Ishikawa (cell line): ENCODE results near the gene RPS27L.

Source experiments
- CEBPB ChIP-seq: IDR thresholded peaks from 2 replicates; pipeline ENCODE4 v1.6.1; 2012
- CREB1 ChIP-seq: IDR thresholded peaks from 2 replicates; pipeline ENCODE4 v1.6.1; 2012; ENCODE audit warnings: low read depth
- EGR1 ChIP-seq: IDR thresholded peaks from 2 replicates; pipeline ENCODE4 v1.6.1; 2012
- EP300 ChIP-seq: IDR thresholded peaks from 2 replicates; pipeline ENCODE4 v1.6.1; 2012; ENCODE audit warnings: borderline replicate concordance
- FOXM1 ChIP-seq: IDR thresholded peaks from 2 replicates; pipeline ENCODE4 v1.6.1; 2012; ENCODE audit warnings: low read depth, borderline replicate concordance
- NFIC ChIP-seq: IDR thresholded peaks from 2 replicates; pipeline ENCODE4 v1.6.1; 2012
- RAD21 ChIP-seq: IDR thresholded peaks from 2 replicates; pipeline ENCODE4 v1.6.1; 2012; ENCODE audit warnings: low read depth
- TAF1 ChIP-seq: IDR thresholded peaks from 2 replicates; pipeline ENCODE4 v1.6.1; 2012; ENCODE audit warnings: low read depth, mild to moderate bottlenecking
- TCF12 ChIP-seq: IDR thresholded peaks from 2 replicates; pipeline ENCODE4 v1.6.1; 2012; ENCODE audit warnings: low read depth
- TEAD4 ChIP-seq: IDR thresholded peaks from 2 replicates; pipeline ENCODE4 v1.6.1; 2012
- YY1 ChIP-seq: IDR thresholded peaks from 2 replicates; pipeline ENCODE4 v1.6.1; 2012; ENCODE audit warnings: low read depth
- ZBTB7A ChIP-seq: IDR thresholded peaks from 2 replicates; pipeline ENCODE4 v1.6.1; 2012; ENCODE audit warnings: low read depth
- TF ChIP-seq, protein P1 (sequence below): IDR thresholded peaks from 2 replicates; pipeline ENCODE4 v1.6.1; 2012
- TF ChIP-seq, protein P2 (sequence below): IDR thresholded peaks from 2 replicates; pipeline ENCODE4 v1.6.1; 2012; ENCODE audit warnings: low read depth, mild to moderate bottlenecking
- TF ChIP-seq, protein P3 (sequence below): IDR thresholded peaks from 2 replicates; pipeline ENCODE4 v1.6.1; 2012

The RPS27L gene

DNA sequence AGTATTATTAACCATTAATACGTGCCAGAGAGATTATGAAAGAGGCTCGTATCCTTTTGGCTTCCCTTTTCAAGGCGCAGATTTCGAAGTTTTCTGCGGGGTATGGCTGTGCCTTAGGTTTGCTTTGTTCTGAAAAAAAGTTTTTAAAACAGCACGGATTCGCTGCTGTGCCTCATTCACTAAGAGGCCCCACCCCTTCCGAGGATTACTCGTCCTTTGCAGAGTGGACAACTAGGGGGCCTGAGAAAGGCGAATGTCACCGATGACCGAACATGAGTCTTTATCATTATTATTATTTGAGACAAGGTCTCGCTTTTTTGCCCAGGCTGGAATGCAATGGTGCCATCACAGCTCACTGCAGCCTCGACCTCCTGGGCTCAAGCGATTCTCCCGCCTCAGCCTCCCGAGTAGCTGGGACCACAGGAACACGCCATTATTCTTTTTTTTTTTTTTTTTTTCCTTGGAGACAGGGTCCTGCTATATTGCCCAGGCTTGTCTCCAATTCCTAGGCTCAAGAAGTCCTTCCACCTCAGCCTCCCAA, 684 bp upstream of the RPS27L start:
- TF ChIP-seq RAD21 (no peak), NFIC (no peak), YY1 (no peak), CREB1 (no peak), EGR1 (no peak), EP300 (no peak)
- TF ChIP-seq, protein P1, sequence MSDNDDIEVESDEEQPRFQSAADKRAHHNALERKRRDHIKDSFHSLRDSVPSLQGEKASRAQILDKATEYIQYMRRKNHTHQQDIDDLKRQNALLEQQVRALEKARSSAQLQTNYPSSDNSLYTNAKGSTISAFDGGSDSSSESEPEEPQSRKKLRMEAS: 0 out of 2 replicates have a peak, but pooled peaks have one; percentile 18

DNA sequence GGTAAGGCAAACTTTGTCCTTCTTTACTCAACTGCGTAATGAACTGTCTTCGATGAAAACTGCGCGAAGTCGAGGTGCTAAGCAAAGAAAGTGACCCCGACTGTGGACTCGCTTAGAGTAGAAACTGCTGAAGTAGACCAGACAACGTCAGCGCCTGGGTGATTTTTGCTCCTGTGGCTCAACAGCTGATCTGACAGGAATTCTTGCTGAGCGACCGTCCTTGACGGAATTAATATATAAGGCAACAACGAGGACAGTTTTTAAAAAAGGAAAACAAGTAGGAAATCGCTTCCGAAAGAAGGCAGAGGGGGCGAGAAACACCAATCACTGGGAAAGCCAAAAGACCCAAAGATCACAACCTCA, 541 bp downstream of the RPS27L start:
- peak; percentile 36; the same call in 1 of the 2 replicates for TF ChIP-seq TEAD4
- no peak for TF ChIP-seq TAF1

DNA sequence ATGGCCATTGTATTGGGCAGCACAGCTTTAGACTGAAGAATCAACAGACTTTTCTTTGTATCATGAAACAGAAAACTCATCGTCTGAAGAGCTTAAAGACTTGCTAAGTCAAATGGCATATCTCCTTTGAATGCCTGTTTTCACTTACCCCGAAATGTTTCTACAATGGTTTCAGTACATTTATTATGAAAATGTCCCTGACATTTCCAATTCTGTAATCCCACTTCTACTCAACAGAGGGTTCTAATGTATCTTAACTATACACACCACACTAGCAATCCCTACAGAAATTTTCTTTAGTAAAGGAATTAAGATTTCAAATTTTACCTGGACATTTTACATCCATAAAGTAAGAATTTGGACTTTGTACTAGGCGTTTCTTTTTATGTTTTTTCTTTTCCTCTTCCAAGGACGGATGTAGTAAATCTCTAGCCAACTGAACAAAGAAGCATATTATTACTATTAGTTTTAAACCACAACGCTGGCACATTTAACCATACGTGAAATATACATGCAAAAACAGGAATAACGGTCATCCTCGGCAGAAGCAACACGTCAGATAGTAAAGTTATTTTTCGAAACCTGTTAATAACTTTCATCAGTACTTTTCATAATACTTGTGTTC, 1.1 kb downstream of the RPS27L start:
- TF ChIP-seq TAF1: no peak
- no peak for TF ChIP-seq CEBPB
- no peak for TF ChIP-seq YY1
- no peak for TF ChIP-seq EGR1
- no peak for TF ChIP-seq FOXM1
- no peak for TF ChIP-seq RAD21
- TF ChIP-seq NFIC: no peak
- no peak for TF ChIP-seq EP300
- TF ChIP-seq ZBTB7A: no peak

DNA sequence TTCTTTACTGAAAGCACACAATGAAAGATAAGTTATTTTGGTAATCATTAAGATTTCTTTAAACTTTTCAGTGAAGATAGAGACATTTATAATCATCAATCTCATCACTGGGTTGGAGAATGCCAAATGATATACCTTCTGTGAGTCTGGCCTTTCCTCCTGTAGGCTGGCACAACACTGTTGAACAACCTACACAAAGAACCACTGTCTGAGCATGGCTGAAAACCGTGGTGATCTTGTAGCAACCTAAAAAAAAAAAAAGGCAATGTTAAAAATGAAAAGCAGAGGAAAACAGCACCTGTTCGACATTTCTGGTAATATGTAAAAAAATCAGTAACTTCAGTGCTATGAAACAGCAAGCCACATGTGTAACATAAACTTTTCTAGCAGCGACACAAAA, 1.8 kb downstream of the RPS27L start:
- TF ChIP-seq TEAD4: no peak
- TF ChIP-seq, protein P2, sequence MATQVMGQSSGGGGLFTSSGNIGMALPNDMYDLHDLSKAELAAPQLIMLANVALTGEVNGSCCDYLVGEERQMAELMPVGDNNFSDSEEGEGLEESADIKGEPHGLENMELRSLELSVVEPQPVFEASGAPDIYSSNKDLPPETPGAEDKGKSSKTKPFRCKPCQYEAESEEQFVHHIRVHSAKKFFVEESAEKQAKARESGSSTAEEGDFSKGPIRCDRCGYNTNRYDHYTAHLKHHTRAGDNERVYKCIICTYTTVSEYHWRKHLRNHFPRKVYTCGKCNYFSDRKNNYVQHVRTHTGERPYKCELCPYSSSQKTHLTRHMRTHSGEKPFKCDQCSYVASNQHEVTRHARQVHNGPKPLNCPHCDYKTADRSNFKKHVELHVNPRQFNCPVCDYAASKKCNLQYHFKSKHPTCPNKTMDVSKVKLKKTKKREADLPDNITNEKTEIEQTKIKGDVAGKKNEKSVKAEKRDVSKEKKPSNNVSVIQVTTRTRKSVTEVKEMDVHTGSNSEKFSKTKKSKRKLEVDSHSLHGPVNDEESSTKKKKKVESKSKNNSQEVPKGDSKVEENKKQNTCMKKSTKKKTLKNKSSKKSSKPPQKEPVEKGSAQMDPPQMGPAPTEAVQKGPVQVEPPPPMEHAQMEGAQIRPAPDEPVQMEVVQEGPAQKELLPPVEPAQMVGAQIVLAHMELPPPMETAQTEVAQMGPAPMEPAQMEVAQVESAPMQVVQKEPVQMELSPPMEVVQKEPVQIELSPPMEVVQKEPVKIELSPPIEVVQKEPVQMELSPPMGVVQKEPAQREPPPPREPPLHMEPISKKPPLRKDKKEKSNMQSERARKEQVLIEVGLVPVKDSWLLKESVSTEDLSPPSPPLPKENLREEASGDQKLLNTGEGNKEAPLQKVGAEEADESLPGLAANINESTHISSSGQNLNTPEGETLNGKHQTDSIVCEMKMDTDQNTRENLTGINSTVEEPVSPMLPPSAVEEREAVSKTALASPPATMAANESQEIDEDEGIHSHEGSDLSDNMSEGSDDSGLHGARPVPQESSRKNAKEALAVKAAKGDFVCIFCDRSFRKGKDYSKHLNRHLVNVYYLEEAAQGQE: no peak
- no peak for TF ChIP-seq NFIC
- TF ChIP-seq, protein P1: no peak
- no peak for TF ChIP-seq TCF12
- no peak for TF ChIP-seq TAF1
- no peak for TF ChIP-seq FOXM1
- no peak for TF ChIP-seq YY1
- no peak for TF ChIP-seq ZBTB7A
- no peak for TF ChIP-seq CREB1
- TF ChIP-seq RAD21: no peak
- no peak for TF ChIP-seq EP300

DNA sequence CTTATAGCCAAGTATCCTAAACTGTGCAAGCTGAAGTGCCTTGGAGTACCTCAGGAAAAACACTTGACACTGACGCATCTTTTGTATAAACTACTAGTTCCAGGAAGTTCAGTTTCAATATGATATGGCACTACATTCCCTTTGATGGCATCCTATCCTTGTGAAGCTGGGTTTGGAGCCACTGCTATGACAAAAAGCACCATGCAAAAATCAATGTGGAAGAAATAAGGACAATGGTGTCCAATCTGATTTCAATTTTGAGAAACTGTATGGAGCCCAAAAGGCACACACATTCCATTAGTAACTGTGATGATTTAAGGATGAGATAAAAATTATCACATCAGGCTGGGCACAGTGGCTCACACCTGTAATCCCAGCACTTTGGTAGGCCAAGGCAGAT, 5.6 kb downstream of the RPS27L start:
- no peak for TF ChIP-seq EP300
- no peak for TF ChIP-seq CEBPB
- TF ChIP-seq TEAD4: no peak
- no peak for TF ChIP-seq ZBTB7A
- TF ChIP-seq EGR1: no peak

DNA sequence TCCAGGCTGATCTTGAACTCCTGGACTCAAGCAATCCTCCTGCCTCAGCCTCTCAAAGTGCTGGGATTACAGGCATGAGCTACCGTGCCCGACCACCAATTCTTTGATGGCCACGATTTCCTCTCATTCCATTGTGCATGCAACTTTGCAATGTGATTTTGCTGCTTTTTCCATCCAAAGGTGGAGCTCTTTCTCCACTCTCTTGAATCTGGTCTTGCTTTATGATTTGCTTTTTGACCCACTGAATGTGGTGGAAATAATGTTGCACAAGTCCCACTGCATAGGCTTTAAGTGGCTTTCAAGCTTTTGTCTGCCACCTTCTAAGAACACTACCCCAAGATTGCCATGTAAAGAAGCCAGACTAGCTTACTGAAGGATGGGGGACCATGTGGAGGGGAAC, 10.6 kb downstream of the RPS27L start:
- peak; percentile 39; the same call in 1 of the 2 replicates for TF ChIP-seq RAD21
- no peak for TF ChIP-seq YY1

DNA sequence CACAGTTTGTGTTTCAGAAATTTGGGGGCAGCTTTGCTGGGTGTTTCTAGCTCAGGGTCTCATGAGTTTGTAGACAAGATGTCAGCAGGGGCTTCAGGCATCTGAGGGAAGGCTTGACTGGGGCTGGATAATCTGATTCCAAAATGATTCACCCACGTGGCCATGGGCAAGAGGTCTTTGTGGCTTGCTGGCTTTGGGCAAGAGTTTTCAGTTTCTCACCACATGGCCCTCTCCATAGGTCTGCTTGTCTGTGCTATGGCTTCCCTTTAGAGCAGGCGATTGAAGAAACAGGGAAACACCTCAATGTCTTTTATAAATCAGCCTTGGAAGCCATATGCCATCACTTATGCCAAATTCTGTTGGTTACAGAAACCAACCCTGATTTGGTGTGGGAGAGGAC, 11.9 kb downstream of the RPS27L start:
- TF ChIP-seq, protein P1: no peak
- no peak for TF ChIP-seq EP300
- no peak for TF ChIP-seq FOXM1
- TF ChIP-seq, protein P2: no peak
- TF ChIP-seq EGR1: no peak
- TF ChIP-seq ZBTB7A: no peak
- no peak for TF ChIP-seq TEAD4
- no peak for TF ChIP-seq TCF12
- TF ChIP-seq CREB1: no peak
- TF ChIP-seq YY1: no peak
- TF ChIP-seq NFIC: no peak
- TF ChIP-seq, protein P3, sequence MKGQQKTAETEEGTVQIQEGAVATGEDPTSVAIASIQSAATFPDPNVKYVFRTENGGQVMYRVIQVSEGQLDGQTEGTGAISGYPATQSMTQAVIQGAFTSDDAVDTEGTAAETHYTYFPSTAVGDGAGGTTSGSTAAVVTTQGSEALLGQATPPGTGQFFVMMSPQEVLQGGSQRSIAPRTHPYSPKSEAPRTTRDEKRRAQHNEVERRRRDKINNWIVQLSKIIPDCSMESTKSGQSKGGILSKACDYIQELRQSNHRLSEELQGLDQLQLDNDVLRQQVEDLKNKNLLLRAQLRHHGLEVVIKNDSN: no peak
- no peak for TF ChIP-seq TAF1
- TF ChIP-seq RAD21: no peak
- TF ChIP-seq CEBPB: no peak
